SK-N-SH (cell line): Measurements from ENCODE around the gene LIMS1.

Source experiments
- CTCF ChIP-seq: fragments of 200-600 bp; sonication (generic); IDR thresholded peaks from 2 replicates; pipeline ENCODE4 v1.6.1; 2017; ENCODE audit warnings: antibody characterized with exemption, mild to moderate bottlenecking, moderate library complexity
- EP300 ChIP-seq, 2 experiments: IDR thresholded peaks; 2 replicates each; pipeline versions ENCODE4 v1.4.0 to v1.6.1; 2012; ENCODE audit warnings: borderline replicate concordance in 1 of 2, low read depth in 1 of 2, low read length in 1 of 2
- GATA2 ChIP-seq: sonication (generic); formaldehyde crosslinking; IDR thresholded peaks from 2 replicates; pipeline ENCODE4 v1.5.0; 2020; ENCODE audit warnings: mild to moderate bottlenecking, missing genetic modification reagents
- POLR2AphosphoS5 ChIP-seq: IDR thresholded peaks from 2 replicates; pipeline ENCODE4 v1.6.1; 2012; ENCODE audit warnings: low read depth, low read length
- RCOR1 ChIP-seq: fragments of 150-350 bp; IDR thresholded peaks from 2 replicates; pipeline ENCODE4 v1.6.1; 2017; ENCODE audit warnings: antibody characterized with exemption, low read length
- TF ChIP-seq, protein P1 (sequence below): fragments of 150-350 bp; IDR thresholded peaks from 2 replicates; pipeline ENCODE4 v1.6.1; 2017; ENCODE audit warnings: antibody characterized with exemption, low read length, low read depth, borderline replicate concordance
- TF ChIP-seq, protein P2 (sequence below): IDR thresholded peaks from 2 replicates; pipeline ENCODE4 v1.6.1; 2012; ENCODE audit warnings: mild to moderate bottlenecking, low read depth, low read length, moderate library complexity

GRCh38 chr2:108589781-108590180 is 55.5 kb downstream of the LIMS1 start:
- no peak for TF ChIP-seq EP300 (IDR thresholded peaks at IDR 0.05; ENCODE audit: borderline replicate concordance in 1 of 2, low read depth in 1 of 2, low read length in 1 of 2)
- no peak for TF ChIP-seq POLR2AphosphoS5
- no peak for TF ChIP-seq CTCF
- TF ChIP-seq, protein P1, sequence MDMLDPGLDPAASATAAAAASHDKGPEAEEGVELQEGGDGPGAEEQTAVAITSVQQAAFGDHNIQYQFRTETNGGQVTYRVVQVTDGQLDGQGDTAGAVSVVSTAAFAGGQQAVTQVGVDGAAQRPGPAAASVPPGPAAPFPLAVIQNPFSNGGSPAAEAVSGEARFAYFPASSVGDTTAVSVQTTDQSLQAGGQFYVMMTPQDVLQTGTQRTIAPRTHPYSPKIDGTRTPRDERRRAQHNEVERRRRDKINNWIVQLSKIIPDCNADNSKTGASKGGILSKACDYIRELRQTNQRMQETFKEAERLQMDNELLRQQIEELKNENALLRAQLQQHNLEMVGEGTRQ: no peak
- no peak for TF ChIP-seq RCOR1
- no peak for TF ChIP-seq GATA2 (CRISPR knock-in tag)
- TF ChIP-seq, protein P2, sequence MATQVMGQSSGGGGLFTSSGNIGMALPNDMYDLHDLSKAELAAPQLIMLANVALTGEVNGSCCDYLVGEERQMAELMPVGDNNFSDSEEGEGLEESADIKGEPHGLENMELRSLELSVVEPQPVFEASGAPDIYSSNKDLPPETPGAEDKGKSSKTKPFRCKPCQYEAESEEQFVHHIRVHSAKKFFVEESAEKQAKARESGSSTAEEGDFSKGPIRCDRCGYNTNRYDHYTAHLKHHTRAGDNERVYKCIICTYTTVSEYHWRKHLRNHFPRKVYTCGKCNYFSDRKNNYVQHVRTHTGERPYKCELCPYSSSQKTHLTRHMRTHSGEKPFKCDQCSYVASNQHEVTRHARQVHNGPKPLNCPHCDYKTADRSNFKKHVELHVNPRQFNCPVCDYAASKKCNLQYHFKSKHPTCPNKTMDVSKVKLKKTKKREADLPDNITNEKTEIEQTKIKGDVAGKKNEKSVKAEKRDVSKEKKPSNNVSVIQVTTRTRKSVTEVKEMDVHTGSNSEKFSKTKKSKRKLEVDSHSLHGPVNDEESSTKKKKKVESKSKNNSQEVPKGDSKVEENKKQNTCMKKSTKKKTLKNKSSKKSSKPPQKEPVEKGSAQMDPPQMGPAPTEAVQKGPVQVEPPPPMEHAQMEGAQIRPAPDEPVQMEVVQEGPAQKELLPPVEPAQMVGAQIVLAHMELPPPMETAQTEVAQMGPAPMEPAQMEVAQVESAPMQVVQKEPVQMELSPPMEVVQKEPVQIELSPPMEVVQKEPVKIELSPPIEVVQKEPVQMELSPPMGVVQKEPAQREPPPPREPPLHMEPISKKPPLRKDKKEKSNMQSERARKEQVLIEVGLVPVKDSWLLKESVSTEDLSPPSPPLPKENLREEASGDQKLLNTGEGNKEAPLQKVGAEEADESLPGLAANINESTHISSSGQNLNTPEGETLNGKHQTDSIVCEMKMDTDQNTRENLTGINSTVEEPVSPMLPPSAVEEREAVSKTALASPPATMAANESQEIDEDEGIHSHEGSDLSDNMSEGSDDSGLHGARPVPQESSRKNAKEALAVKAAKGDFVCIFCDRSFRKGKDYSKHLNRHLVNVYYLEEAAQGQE: no peak
